ENCODE data around the gene MED27.
A peak's percentile ranks its signal among the peaks of the same experiment; 100 is the strongest.

The MED27 gene

DNA sequence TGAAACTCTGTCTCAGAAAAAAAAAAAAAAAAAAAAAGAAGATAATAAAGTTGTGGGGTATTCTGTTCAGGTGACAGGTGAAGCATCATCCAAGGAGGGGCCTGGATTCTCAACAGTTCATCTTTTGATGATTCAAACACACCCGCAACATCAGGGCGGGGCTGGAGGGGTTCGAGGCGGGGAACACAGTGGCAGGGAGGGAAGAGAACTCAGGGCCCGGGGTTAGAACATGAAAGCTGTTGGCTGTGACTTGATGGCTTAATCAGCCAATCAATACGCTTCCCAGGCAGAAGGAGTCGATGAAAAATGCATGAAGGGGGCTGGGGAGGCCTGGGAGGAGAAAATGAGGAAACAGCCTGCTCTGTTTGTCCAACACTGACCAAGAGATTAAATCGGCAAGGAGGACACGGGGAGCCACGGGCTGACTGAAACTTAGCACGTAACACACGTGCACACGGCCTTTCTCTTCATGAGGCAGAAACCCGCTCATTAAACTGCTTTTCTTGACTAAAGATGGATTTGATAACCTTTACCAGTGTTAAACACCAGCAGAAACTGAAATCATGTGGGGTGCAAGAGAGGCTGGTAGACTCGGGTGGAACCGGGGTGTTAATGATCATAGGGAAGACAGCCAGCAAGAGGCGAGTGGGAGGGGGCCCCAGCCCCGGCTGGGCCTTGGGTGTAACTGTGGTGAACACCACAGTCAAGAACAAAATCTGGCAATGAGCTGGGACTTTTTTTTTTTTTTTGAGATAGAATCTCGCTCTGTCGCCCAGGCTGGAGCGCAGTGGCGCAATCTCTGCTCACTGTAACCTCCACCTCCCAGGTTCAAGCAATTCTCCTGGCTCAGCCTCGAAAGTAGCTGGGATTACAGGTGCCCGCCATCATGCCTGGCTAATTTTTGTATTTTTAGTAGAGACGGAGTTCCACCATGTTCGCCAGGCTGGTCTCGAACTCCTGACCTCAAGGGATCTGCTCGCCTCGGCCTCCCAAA, 234.1 kb downstream of the MED27 start:
- Mint-ChIP-seq H3K27me3 (peaks cover 3% of the 10 kb centered on the region), H3K27ac (no peak overlapping the region), H3K4me1 (ENCODE audit: low read depth) (peaks cover 3% of the 10 kb centered on the region), H3K9me3 (no peaks in the 10 kb centered on the region), H3K4me3 (no peak overlapping the region), H3K36me3 (ENCODE audit: low read depth) (no peaks in the 10 kb centered on the region)

DNA sequence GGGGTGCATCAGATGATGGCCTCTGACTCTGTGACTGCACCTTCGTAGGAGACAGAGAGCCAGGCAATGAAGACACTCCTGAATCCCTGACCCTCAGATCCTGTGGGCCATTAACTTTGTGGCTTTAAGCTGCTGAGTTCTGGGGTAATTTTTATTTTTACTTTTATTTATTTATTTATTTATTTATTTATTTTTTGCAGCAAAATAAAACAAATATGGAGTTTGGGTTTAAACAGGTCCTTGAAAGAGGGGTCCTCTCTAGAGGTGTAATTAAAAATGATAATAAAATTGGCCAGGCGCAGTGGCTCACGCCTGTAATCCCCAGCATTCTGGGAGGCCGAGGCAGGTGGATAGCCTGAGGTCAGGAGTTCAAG, 234.9 kb downstream of the MED27 start:
- Mint-ChIP-seq H3K4me1 (ENCODE audit: low read depth) (peaks cover 8% of the 10 kb centered on the region), H3K27ac (no peak overlapping the region), H3K4me3 (no peak overlapping the region), H3K36me3 (ENCODE audit: low read depth) (no peaks in the 10 kb centered on the region), H3K27me3 (peaks cover 3% of the 10 kb centered on the region), H3K9me3 (no peaks in the 10 kb centered on the region)

DNA sequence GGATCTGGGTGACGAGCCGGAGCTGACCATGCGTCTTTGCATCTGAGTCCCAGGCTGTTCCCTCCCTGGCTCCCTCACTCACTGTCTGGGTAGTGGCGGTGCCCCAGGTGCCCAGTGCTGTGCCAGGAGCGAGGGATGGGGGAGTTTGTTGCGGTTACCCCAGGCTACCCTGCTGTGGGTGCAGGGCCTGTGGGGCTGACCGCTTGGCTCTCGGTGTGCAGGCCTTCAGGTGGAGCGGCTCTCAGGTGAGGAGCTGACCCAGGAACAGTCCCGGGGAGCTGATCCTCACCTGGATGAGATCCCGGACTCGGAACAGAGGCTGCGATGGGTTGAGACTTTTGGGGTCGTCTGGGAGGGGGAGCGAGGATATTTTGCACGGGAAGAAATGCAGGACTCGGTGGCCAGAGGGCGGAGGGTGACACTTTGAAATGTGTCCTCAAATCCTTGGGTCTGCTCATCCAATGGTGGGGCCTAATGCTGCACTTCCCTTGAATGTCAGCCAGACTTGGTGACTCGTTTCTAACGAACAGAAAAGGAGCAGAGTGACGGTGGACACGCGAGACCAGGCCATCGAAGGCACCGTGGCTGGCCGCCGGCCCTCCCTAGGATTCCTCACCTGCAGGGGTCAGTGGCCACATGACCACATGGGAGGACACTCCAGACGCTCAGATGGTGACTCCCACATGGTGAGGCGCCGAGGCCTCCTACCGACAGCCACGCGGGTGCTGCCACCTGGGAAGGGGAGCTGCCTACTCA, 235.5 kb downstream of the MED27 start:
- Mint-ChIP-seq H3K9me3 (no peaks in the 10 kb centered on the region), H3K27ac (no peak overlapping the region), H3K4me1 (ENCODE audit: low read depth) (peaks cover 13% of the 10 kb centered on the region), H3K4me3 (no peak overlapping the region), H3K36me3 (ENCODE audit: low read depth) (no peaks in the 10 kb centered on the region), H3K27me3 (peaks cover 3% of the 10 kb centered on the region)

DNA sequence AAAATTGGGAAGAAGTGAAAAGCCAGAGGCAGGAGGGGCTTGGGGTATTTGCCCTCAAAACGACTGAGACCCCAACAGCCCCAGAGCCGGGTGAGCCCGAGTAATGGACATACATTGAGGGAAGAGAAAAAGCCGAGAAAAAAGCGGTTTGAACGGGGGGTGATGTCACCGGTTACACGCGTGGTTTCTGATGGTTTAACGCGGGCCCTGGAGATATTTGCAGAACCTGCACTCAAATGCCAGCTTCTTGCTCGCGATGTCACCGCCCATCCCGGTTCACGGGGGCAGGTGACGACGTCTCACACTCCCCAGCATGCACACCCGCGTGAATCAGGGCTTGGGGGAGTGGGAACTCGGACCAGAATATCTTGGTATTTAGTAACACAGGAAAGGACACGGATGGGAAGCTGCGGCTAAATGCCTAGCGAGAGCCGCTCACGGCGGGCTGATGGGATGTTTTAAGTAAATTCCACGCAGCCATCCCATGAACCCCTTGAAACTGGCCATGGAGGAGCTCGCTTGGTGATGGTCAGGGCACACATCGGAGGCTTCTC, 237.8 kb downstream of the MED27 start:
- no peaks in the 10 kb centered on the region for H3K36me3 Mint-ChIP-seq (ENCODE audit: low read depth)
- no peak overlapping the region for H3K4me3 Mint-ChIP-seq
- H3K9me3 Mint-ChIP-seq: no peaks in the 10 kb centered on the region
- peaks cover 13% of the 10 kb centered on the region for H3K4me1 Mint-ChIP-seq (ENCODE audit: low read depth)
- no peak overlapping the region for H3K27ac Mint-ChIP-seq
- peaks cover 8% of the 10 kb centered on the region for H3K27me3 Mint-ChIP-seq

DNA sequence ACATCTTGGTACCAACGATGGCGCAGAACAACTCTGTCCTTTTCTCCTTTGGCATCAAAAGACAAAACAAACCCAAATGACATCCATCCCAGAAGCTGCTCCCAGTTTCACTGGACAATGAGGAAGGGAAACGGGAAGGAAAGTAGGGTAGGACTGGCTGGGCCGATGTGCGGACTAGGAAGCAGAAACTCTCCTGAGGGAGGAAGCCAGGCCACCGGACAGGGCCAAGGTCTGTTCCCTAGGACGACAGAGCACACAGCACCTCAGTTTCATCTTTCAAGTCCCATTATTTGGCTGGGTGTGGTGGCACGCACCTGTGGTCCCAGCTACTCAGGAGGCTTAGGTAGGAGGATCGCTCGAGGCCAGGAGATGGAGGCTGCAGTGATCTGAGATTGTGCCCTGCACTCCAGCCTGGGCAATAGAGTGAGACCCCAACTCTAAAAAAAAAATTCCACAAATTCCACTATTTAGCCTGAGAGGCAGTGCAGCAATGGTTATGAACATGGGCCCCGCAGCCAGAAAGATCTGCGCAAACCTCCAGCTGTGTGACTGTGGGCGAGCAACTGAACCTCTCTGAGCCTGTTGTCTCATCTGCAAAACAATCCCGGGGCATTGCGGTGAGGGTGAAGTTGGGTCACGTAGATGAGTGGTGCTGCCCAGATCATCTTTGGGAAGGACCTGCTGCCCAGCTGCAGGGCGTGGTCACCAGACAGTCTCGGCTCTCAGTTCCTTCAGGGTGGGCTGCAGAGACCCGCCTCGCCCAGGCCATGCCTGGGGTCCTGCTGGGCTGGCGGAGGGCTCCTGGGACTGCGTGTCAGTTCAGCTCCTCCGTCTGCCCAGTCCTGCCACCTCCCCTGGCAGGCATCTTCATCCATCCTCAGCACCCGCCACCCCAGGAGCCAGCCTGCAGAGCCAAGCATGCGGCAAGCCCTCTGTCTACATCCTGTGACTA, 238.6 kb downstream of the MED27 start:
- no peak overlapping the region for H3K4me3 Mint-ChIP-seq
- H3K27ac Mint-ChIP-seq: no peak overlapping the region
- H3K4me1 Mint-ChIP-seq (ENCODE audit: low read depth): peaks cover 13% of the 10 kb centered on the region
- no peaks in the 10 kb centered on the region for H3K9me3 Mint-ChIP-seq
- H3K27me3 Mint-ChIP-seq: peaks cover 12% of the 10 kb centered on the region
- H3K36me3 Mint-ChIP-seq (ENCODE audit: low read depth): no peaks in the 10 kb centered on the region

DNA sequence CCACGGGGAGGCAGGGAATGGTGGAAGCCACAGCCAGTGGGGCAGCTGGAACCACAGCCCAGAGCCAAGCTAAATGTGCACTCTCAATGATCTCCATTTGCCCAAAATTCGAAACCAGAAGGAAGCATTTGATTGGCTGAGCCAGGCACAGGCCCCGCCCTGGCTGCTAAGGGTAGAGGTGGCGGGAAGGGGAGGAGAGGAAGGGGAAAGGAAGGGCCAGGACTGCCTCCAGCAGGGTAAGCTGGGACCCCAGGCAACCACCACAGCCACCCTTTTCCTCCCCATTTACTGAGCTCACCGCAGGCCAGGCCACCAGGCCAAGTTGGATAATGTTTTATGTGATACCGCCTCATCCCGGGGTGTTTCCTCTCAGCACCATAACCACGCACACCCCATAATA, 239.4 kb downstream of the MED27 start:
- peak overlapping the region; percentile 26 for H3K27ac Mint-ChIP-seq
- H3K4me3 Mint-ChIP-seq: no peak overlapping the region
- peaks cover 15% of the 10 kb centered on the region for H3K27me3 Mint-ChIP-seq
- H3K4me1 Mint-ChIP-seq (ENCODE audit: low read depth): peaks cover 10% of the 10 kb centered on the region
- H3K36me3 Mint-ChIP-seq (ENCODE audit: low read depth): no peaks in the 10 kb centered on the region
- H3K9me3 Mint-ChIP-seq: no peaks in the 10 kb centered on the region

DNA sequence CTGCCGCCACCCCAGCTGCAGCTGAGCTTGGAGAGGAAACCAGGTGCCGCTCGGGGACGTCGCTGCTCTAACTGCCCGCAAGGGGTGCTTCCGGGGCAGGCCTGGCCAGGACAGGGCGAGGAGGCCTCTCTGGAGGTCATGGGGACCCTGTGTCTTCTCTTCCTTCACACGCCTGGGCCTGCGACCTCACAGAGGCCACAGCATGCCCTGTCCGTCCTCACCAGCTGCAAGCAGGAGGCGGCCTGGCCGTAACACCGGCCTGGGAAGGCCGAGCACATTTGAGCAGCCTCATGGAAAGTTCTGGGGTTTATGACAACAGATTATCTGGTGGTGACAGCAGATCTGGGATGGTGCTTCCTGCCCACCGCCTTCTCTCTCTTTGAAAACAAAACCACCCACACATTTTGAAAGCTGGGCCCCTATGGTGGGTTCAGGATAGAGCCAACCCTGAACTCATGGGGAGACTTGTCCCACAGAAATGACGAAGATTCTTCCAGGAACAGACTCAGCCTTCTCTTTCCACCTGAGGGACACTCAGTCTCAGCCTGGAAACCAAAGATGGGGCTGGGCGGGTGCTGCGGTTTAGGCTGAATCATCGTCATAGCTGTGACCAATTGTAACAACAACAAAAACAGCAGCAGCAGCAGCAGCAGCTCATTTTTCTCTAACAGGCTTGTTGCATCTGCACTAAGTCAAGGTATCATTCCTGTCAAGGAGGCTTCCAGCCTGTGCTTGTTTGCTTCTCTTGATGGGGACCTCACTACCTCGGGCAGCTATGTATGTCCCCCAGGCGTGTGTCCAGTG, 240.2 kb downstream of the MED27 start:
- no peaks in the 10 kb centered on the region for H3K36me3 Mint-ChIP-seq (ENCODE audit: low read depth)
- peak overlapping the region; percentile 83 for H3K27ac Mint-ChIP-seq
- peaks cover 10% of the 10 kb centered on the region for H3K4me1 Mint-ChIP-seq (ENCODE audit: low read depth)
- H3K27me3 Mint-ChIP-seq: peaks cover 15% of the 10 kb centered on the region
- no peak overlapping the region for H3K4me3 Mint-ChIP-seq
- no peaks in the 10 kb centered on the region for H3K9me3 Mint-ChIP-seq

DNA sequence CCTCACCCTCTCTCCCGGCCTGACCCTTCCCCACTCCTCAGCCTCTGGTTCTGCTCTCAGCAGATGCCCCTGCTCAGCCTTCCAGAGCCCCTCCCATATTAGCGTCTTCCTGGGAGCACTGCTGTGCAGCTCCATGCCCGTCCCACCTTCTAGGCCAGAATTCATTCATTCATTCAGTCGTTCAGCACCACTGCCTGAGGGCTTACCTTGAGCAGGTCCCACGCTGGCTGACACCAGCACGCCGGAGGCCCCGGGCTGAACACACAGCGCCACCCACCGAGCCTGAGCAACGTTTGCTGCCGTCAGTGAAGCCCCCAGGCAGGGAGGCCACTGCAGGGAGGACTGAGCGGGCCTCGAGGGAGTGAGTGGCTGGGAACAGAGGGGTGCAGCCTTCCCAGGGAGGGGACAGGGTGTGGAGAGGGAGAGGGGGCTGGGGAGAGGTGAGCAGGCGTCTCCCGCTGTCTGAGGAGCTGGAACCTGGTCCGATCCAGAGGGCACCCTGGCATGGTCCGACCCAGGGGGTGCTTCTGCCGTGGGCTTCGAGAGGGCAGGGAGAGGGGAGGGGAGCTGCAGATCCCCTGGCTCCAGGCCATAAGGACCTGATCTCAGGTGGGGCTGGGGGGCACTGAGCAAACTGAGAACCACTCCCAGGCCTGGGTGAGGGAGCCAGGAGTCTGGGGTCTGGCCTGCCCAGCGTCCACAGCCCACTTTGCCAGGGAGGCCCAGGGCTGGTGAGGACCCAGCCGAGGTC, 241.0 kb downstream of the MED27 start:
- Mint-ChIP-seq H3K27me3 (peaks cover 15% of the 10 kb centered on the region), H3K27ac (no peak overlapping the region), H3K9me3 (no peaks in the 10 kb centered on the region), H3K4me1 (ENCODE audit: low read depth) (peaks cover 10% of the 10 kb centered on the region), H3K36me3 (ENCODE audit: low read depth) (no peaks in the 10 kb centered on the region), H3K4me3 (no peak overlapping the region)

DNA sequence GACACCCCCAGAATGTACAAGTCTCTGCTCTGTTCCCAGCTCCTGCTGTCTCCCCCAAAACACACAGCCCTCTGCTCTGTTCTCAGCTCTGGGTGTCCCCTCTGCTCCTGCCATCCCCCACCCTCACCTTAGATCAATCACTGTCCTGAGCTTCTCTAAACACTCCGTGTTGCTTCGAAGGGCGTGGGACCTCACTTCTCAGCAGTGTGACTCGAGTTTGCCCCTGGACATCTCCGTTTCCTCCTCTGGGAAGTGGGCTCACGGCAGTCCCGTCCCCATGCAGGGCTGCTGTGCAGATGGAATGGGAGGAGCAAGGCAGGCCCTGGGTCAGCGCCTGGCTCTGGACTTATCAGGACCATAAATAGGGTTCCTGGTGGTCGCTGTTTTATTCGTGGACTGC, 241.8 kb downstream of the MED27 start:
- Mint-ChIP-seq H3K9me3 (no peaks in the 10 kb centered on the region), H3K4me1 (ENCODE audit: low read depth) (peaks cover 10% of the 10 kb centered on the region), H3K27ac (no peak overlapping the region), H3K36me3 (ENCODE audit: low read depth) (no peaks in the 10 kb centered on the region), H3K27me3 (peaks cover 18% of the 10 kb centered on the region), H3K4me3 (no peak overlapping the region)

DNA sequence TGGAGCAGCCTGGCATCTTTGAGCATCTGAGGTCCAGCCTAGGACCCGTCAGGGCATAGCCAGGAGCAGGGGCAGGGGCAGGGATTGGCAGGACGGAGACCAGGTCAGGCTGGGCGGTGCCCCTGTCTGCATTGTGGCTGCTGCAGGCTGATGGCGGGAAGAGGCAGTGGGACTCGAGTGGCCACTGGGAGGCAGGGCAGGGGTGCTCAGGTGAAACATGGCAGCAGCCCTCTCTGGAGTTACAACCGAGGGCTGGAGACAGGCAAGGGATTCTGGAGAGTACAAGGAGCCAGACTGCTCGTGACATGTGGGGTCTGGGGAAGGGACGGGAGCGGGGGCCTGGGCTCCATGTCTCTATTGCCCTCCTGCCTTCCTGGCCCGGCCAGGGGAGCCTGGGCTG, 242.4 kb downstream of the MED27 start:
- Mint-ChIP-seq H3K36me3 (ENCODE audit: low read depth) (no peaks in the 10 kb centered on the region), H3K9me3 (no peaks in the 10 kb centered on the region), H3K27me3 (peaks cover 21% of the 10 kb centered on the region), H3K27ac (no peak overlapping the region), H3K4me1 (ENCODE audit: low read depth) (peaks cover 10% of the 10 kb centered on the region), H3K4me3 (no peak overlapping the region)

DNA sequence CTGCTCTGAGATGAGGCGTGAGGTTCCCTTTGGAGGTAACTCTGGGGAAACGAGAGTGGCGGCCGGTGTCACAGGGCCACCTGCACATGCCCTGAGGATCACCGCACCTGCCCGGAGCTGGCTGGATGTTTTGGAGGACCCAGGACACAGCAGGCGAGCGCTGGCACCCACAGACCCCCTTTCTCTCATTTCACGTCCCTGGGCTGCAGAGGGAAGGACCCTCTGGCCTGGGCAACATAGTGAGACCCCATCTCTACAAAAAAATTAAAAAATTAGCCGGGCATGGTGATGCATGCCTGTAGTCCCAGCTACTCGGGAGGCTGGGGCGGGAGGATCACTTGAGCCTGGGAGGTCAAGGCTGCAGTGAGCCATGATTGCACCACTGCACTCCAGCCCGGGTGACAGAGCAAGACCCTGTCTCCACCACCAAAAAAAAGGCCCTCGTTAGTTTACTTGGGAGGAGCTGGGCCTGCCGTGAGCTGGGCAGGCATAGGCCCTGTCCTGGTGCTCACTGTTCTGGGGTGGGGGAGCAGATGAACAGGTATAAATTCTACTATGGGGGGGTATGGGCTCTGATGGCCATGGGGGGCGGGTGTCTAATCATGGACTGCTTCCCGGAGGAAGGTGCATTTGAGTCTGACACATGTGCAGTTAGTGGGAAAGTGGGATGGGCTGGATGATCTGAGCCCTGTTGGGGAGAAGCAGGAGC, 242.9 kb downstream of the MED27 start:
- peaks cover 10% of the 10 kb centered on the region for H3K4me1 Mint-ChIP-seq (ENCODE audit: low read depth)
- H3K27me3 Mint-ChIP-seq: peaks cover 21% of the 10 kb centered on the region
- no peak overlapping the region for H3K27ac Mint-ChIP-seq
- no peak overlapping the region for H3K4me3 Mint-ChIP-seq
- H3K9me3 Mint-ChIP-seq: no peaks in the 10 kb centered on the region
- H3K36me3 Mint-ChIP-seq (ENCODE audit: low read depth): no peaks in the 10 kb centered on the region

DNA sequence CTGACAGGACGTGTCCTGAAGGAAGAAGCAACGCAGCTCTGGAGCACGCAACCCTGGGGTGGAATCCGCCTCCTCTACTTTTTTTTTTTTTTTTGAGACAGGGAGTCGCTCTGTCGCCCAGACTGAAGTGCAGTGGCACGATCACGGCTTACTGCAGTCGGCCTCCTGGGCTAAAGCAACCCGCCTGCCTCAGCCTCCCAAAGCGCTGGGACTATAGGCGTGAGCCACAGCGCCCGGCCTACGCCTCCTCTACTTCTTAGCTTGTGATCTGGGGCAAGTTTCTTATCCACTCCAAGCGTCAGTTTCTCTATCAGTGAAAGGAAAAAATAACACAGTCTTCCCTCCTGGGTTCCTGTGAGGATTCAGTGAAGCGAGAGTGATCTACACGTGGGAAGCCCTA, 243.6 kb downstream of the MED27 start:
- H3K4me3 Mint-ChIP-seq: no peak overlapping the region
- H3K27me3 Mint-ChIP-seq: peaks cover 19% of the 10 kb centered on the region
- no peaks in the 10 kb centered on the region for H3K9me3 Mint-ChIP-seq
- H3K36me3 Mint-ChIP-seq (ENCODE audit: low read depth): no peaks in the 10 kb centered on the region
- H3K27ac Mint-ChIP-seq: no peak overlapping the region
- peaks cover 10% of the 10 kb centered on the region for H3K4me1 Mint-ChIP-seq (ENCODE audit: low read depth)
